ENCODE data around the gene ATP5PD.
A peak's percentile ranks its signal among the peaks of the same experiment; 100 is the strongest.

DNA sequence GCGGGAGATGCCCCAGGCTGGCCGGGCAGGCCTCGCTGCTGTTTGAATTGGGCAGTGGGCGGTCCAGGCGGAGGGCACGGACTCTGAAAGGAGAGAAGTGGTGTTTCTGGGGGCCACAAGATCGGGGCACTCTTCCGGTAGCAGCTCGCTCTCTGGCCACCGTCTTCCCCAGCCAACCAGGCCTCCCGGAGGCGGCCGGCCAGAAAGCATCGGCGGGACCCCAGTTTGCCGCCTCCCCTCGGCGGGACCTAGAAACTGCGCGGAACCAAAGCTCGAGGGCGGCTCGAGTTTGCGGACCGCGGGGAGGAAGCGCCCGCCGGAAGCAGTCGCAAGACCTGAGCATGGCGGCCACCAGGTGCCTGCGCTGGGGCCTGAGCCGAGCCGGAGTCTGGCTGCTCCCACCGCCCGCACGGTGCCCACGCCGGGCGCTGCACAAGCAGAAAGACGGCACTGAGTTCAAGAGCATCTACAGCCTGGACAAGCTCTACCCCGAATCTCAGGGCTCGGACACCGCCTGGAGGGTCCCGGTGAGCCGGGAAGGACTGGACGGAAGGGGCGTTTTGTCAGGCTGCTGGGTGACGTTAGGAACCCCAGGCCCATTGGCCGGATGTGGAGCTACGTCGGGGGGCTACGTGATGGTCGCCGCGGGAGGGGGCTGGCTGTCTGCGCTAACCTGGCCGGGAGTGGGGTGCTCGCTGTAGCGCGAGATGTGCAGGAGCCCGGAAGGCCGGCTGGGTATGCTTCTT lies 34.2 kb downstream of the ATP5PD start, which contains the start of gene MRPL58:
- TF ChIP-seq POLR2AphosphoS5 (IDR thresholded peaks at IDR 0.05; ENCODE audit: low read depth, low read length) (peak; percentile 94), POLR2A (IDR thresholded peaks at IDR 0.05; ENCODE audit: low read depth, low read length) (peak; percentile 86), POU2F2 (IDR thresholded peaks at IDR 0.05; ENCODE audit: low read depth, low read length) (peak; percentile 36), SPI1 (IDR thresholded peaks at IDR 0.05; ENCODE audit: low read depth, low read length) (no peak), TAF1 (IDR thresholded peaks at IDR 0.05; ENCODE audit: low read depth, low read length) (peak; percentile 98)
